ENCODE data around the gene GNAT3. TPM values are rescaled to one million over a fixed set of nuclear protein-coding genes. Genes with fewer than 3 reads are reported as not detected.

GNAT3 gene
- total and polyA plus RNA-seq, 4 donors: 1.3 TPM; not detected in 3

GRCh38 chr7:80444811-80445210, 67.1 kb downstream of the GNAT3 start:
- intact Hi-C loops (cut with DNase I): no loop called here

GRCh38 chr7:80443325-80443724, 68.5 kb downstream of the GNAT3 start:
- Histone ChIP-seq H3K27me3 (ENCODE audit: control insufficient read depth in 1 of 2, insufficient read depth in 2 of 2, low read length in 1 of 2) (no peaks in the 10 kb centered on the region), H3K9me3 (ENCODE audit: control insufficient read depth, low read length) (no peaks in the 10 kb centered on the region), H3K4me3 (ENCODE audit: low read length in 2 of 2) (no peak overlapping the region), H3K36me3 (ENCODE audit: control insufficient read depth in 1 of 2, insufficient read depth in 2 of 2, low read length in 1 of 2) (no peaks in the 10 kb centered on the region), H3K4me1 (ENCODE audit: control insufficient read depth in 1 of 2, insufficient read depth in 2 of 2, low read length in 2 of 2) (no peaks in the 10 kb centered on the region), H3K27ac (ENCODE audit: low read depth in 1 of 2, low read length in 2 of 2) (no peak overlapping the region)
- intact Hi-C loops (cut with DNase I): no loop called here
- WGBS, 2 donors: 87 to 90% methylated on average over 3 of the region's 3 CpGs
- ATAC-seq (ENCODE audit: low FRiP score) (no peak), DNase-seq (no peak)

More at GRCh38 chr7:80444811-80445210, 67.1 kb downstream of the GNAT3 start:
- no peak for DNase-seq
- Histone ChIP-seq H3K4me3 (ENCODE audit: low read length in 2 of 2) (no peak overlapping the region), H3K27me3 (ENCODE audit: control insufficient read depth in 1 of 2, insufficient read depth in 2 of 2, low read length in 1 of 2) (no peaks in the 10 kb centered on the region), H3K9me3 (ENCODE audit: control insufficient read depth, low read length) (no peaks in the 10 kb centered on the region), H3K27ac (ENCODE audit: low read depth in 1 of 2, low read length in 2 of 2) (no peak overlapping the region), H3K4me1 (ENCODE audit: control insufficient read depth in 1 of 2, insufficient read depth in 2 of 2, low read length in 2 of 2) (no peaks in the 10 kb centered on the region), H3K36me3 (ENCODE audit: control insufficient read depth in 1 of 2, insufficient read depth in 2 of 2, low read length in 1 of 2) (no peaks in the 10 kb centered on the region)
- WGBS, 2 donors: 92 to 97% methylated on average over 1 of the region's 1 CpG
- ATAC-seq (ENCODE audit: low FRiP score): no peak

- Histone ChIP-seq H3K4me1 (ENCODE audit: control insufficient read depth in 1 of 2, insufficient read depth in 2 of 2, low read length in 2 of 2) (no peaks in the 10 kb centered on the region), H3K4me3 (ENCODE audit: low read length in 2 of 2) (no peak overlapping the region), H3K27me3 (ENCODE audit: control insufficient read depth in 1 of 2, insufficient read depth in 2 of 2, low read length in 1 of 2) (no peaks in the 10 kb centered on the region), H3K9me3 (ENCODE audit: control insufficient read depth, low read length) (no peaks in the 10 kb centered on the region), H3K27ac (ENCODE audit: low read depth in 1 of 2, low read length in 2 of 2) (no peak overlapping the region), H3K36me3 (ENCODE audit: control insufficient read depth in 1 of 2, insufficient read depth in 2 of 2, low read length in 1 of 2) (no peaks in the 10 kb centered on the region)
- ATAC-seq (ENCODE audit: low FRiP score): no peak
- WGBS, 2 donors: 37 to 53% methylated on average over 2 of the region's 2 CpGs
- intact Hi-C loops (cut with DNase I): no loop called here
- no peak for DNase-seq
These were observed 71.0 kb downstream of the GNAT3 start for GRCh38 chr7:80440883-80441282.

GRCh38 chr7:80439894-80440821, 71.7 kb downstream of the GNAT3 start:
- peak; percentile 83 for ATAC-seq (ENCODE audit: low FRiP score)

GRCh38 chr7:80435521-80435920, 76.3 kb downstream of the GNAT3 start:
- H3K9me3 ChIP-seq (ENCODE audit: control insufficient read depth, low read length): no peaks in the 10 kb centered on the region
- ATAC-seq (ENCODE audit: low FRiP score) (no peak), DNase-seq (no peak)
- intact Hi-C loops (cut with DNase I): no loop called here
- no peak overlapping the region for H3K27ac ChIP-seq (ENCODE audit: low read depth in 1 of 2, low read length in 2 of 2)
- no peak overlapping the region for H3K4me3 ChIP-seq (ENCODE audit: low read length in 2 of 2)
- no peaks in the 10 kb centered on the region for H3K27me3 ChIP-seq (ENCODE audit: control insufficient read depth in 1 of 2, insufficient read depth in 2 of 2, low read length in 1 of 2)
- WGBS, 2 donors: 72 to 79% methylated on average over 2 of the region's 2 CpGs
- H3K4me1 ChIP-seq (ENCODE audit: control insufficient read depth in 1 of 2, insufficient read depth in 2 of 2, low read length in 2 of 2): no peaks in the 10 kb centered on the region
- H3K36me3 ChIP-seq (ENCODE audit: control insufficient read depth in 1 of 2, insufficient read depth in 2 of 2, low read length in 1 of 2): no peaks in the 10 kb centered on the region

More at GRCh38 chr7:80439894-80440821, 71.7 kb downstream of the GNAT3 start:
- no peak overlapping the region for H3K27ac ChIP-seq (ENCODE audit: low read depth in 1 of 2, low read length in 2 of 2)
- no peaks in the 10 kb centered on the region for H3K4me1 ChIP-seq (ENCODE audit: control insufficient read depth in 1 of 2, insufficient read depth in 2 of 2, low read length in 2 of 2)
- H3K27me3 ChIP-seq (ENCODE audit: control insufficient read depth in 1 of 2, insufficient read depth in 2 of 2, low read length in 1 of 2): no peaks in the 10 kb centered on the region
- intact Hi-C loops (cut with DNase I): no loop called here
- H3K36me3 ChIP-seq (ENCODE audit: control insufficient read depth in 1 of 2, insufficient read depth in 2 of 2, low read length in 1 of 2): no peaks in the 10 kb centered on the region
- whole genome bisulfite sequencing, 2 donors: 74 to 75% methylated on average over 4 of the region's 4 CpGs
- DNase-seq: no peak
- H3K4me3 ChIP-seq (ENCODE audit: low read length in 2 of 2): no peak overlapping the region
- H3K9me3 ChIP-seq (ENCODE audit: control insufficient read depth, low read length): no peaks in the 10 kb centered on the region

- Histone ChIP-seq H3K27me3 (ENCODE audit: control insufficient read depth in 1 of 2, insufficient read depth in 2 of 2, low read length in 1 of 2) (no peaks in the 10 kb centered on the region), H3K4me1 (ENCODE audit: control insufficient read depth in 1 of 2, insufficient read depth in 2 of 2, low read length in 2 of 2) (no peaks in the 10 kb centered on the region), H3K36me3 (ENCODE audit: control insufficient read depth in 1 of 2, insufficient read depth in 2 of 2, low read length in 1 of 2) (no peaks in the 10 kb centered on the region), H3K9me3 (ENCODE audit: control insufficient read depth, low read length) (no peaks in the 10 kb centered on the region), H3K4me3 (ENCODE audit: low read length in 2 of 2) (no peak overlapping the region), H3K27ac (ENCODE audit: low read depth in 1 of 2, low read length in 2 of 2) (no peak overlapping the region)
- 74 to 88% methylated on average over 5 of the region's 5 CpGs for WGBS, 2 donors
- DNase-seq (no peak), ATAC-seq (ENCODE audit: low FRiP score) (no peak)
- intact Hi-C loops (cut with DNase I): no loop called here
These were observed 77.8 kb downstream of the GNAT3 start for GRCh38 chr7:80434047-80434446.

- no peak overlapping the region for H3K4me3 ChIP-seq (ENCODE audit: low read length in 2 of 2)
- WGBS, 2 donors: 90% methylated on average over 1 of the region's 1 CpG; no CpG with 5 or more reads in 1 of the 2 donors
- H3K4me1 ChIP-seq (ENCODE audit: control insufficient read depth in 1 of 2, insufficient read depth in 2 of 2, low read length in 2 of 2): no peaks in the 10 kb centered on the region
- H3K27ac ChIP-seq (ENCODE audit: low read depth in 1 of 2, low read length in 2 of 2): no peak overlapping the region
- H3K27me3 ChIP-seq (ENCODE audit: control insufficient read depth in 1 of 2, insufficient read depth in 2 of 2, low read length in 1 of 2): no peaks in the 10 kb centered on the region
- no peak for DNase-seq
- no peak for ATAC-seq (ENCODE audit: low FRiP score)
- intact Hi-C loops (cut with DNase I): no loop called here
- H3K9me3 ChIP-seq (ENCODE audit: control insufficient read depth, low read length): no peaks in the 10 kb centered on the region
- H3K36me3 ChIP-seq (ENCODE audit: control insufficient read depth in 1 of 2, insufficient read depth in 2 of 2, low read length in 1 of 2): no peaks in the 10 kb centered on the region
These were observed 79.7 kb downstream of the GNAT3 start for GRCh38 chr7:80432166-80432565.

GRCh38 chr7:80429181-80429580, 82.7 kb downstream of the GNAT3 start:
- WGBS, 2 donors: 66 to 83% methylated on average over 1 of the region's 1 CpG

More at GRCh38 chr7:80429181-80429580, 82.7 kb downstream of the GNAT3 start:
- H3K4me3 ChIP-seq (ENCODE audit: low read length in 2 of 2): no peak overlapping the region
- no peak for ATAC-seq (ENCODE audit: low FRiP score)
- no peaks in the 10 kb centered on the region for H3K9me3 ChIP-seq (ENCODE audit: control insufficient read depth, low read length)
- intact Hi-C loops (cut with DNase I): no loop called here
- no peaks in the 10 kb centered on the region for H3K27me3 ChIP-seq (ENCODE audit: control insufficient read depth in 1 of 2, insufficient read depth in 2 of 2, low read length in 1 of 2)
- no peak for DNase-seq
- H3K4me1 ChIP-seq (ENCODE audit: control insufficient read depth in 1 of 2, insufficient read depth in 2 of 2, low read length in 2 of 2): no peaks in the 10 kb centered on the region
- no peaks in the 10 kb centered on the region for H3K36me3 ChIP-seq (ENCODE audit: control insufficient read depth in 1 of 2, insufficient read depth in 2 of 2, low read length in 1 of 2)
- no peak overlapping the region for H3K27ac ChIP-seq (ENCODE audit: low read depth in 1 of 2, low read length in 2 of 2)

All from aorta (tissue), 5 donors.